GM19023 (cell line): Measurements from ENCODE around the gene HSDL2.

Experiments used
- ATAC-seq: cut with Tn5 transposase; IDR thresholded peaks from one replicate; pipeline ENCODE4 v1.9.1; 2021; ENCODE audit warnings: mild to moderate bottlenecking, moderate library complexity; ENCODE audit not compliant: unreplicated experiment

HSDL2 gene

GRCh38 chr9:112443636-112444035, 63.7 kb downstream of the HSDL2 start:
- ATAC-seq: no peak

GRCh38 chr9:112445196-112445595, 65.3 kb downstream of the HSDL2 start:
- ATAC-seq: no peak

- ATAC-seq: no peak
Observed at GRCh38 chr9:112446080-112446479, 66.2 kb downstream of the HSDL2 start.

- no peak for ATAC-seq
Observed at GRCh38 chr9:112446526-112446925, 66.6 kb downstream of the HSDL2 start.

GRCh38 chr9:112447283-112447761, 67.4 kb downstream of the HSDL2 start:
- no peak for ATAC-seq

- ATAC-seq: no peak
Observed at GRCh38 chr9:112462855-112463254, 82.9 kb downstream of the HSDL2 start.

- ATAC-seq: no peak
Observed at GRCh38 chr9:112465352-112465751, 85.4 kb downstream of the HSDL2 start.

GRCh38 chr9:112472996-112473395, 93.1 kb downstream of the HSDL2 start:
- no peak for ATAC-seq

GRCh38 chr9:112473986-112474385, 94.1 kb downstream of the HSDL2 start:
- ATAC-seq: no peak

- no peak for ATAC-seq
Observed at GRCh38 chr9:112475318-112475717, 95.4 kb downstream of the HSDL2 start.

- no peak for ATAC-seq
Observed at GRCh38 chr9:112477330-112477729, 97.4 kb downstream of the HSDL2 start.

- no peak for ATAC-seq
Observed at GRCh38 chr9:112479221-112479620, 99.3 kb downstream of the HSDL2 start.

GRCh38 chr9:112484607-112485006, 104.7 kb downstream of the HSDL2 start:
- ATAC-seq: no peak

GRCh38 chr9:112485574-112485973, 105.7 kb downstream of the HSDL2 start:
- ATAC-seq: no peak

- ATAC-seq: peak; percentile 91
Observed at GRCh38 chr9:112486221-112487007, 106.5 kb downstream of the HSDL2 start, which contains the start of gene KIAA1958. Gene KIAA1958, plus strand, starts transcription at chr9:112486827. Its CDS starts 87,254 bp downstream, at chr9:112574081.

GRCh38 chr9:112487008-112487798, 107.3 kb downstream of the HSDL2 start:
- peak; percentile 49 for ATAC-seq

GRCh38 chr9:112487799-112488340, 108.0 kb downstream of the HSDL2 start:
- no peak for ATAC-seq

- ATAC-seq: no peak
Observed at GRCh38 chr9:112489039-112489546, 109.2 kb downstream of the HSDL2 start.

GRCh38 chr9:112489876-112490666, 110.2 kb downstream of the HSDL2 start:
- ATAC-seq: no peak

- no peak for ATAC-seq
Observed at GRCh38 chr9:112493393-112494137, 113.7 kb downstream of the HSDL2 start.
